Calu3 (cell line): ENCODE measurements around the gene GRIK4. TPM values are rescaled to one million over a fixed set of nuclear protein-coding genes. Genes with fewer than 3 reads are reported as not detected.

Source experiments
- BruUV-seq: library from RNA; stranded (reverse); fragments of 400-500 nt; replicated peaks from 2 replicates; lab custom pipeline; 2021; lab: Mats Ljungman, UMichigan
- CTCF ChIA-PET: fragments of 300-600 bp; sonication (Branson Sonifier 250); formaldehyde crosslinking; loops from one replicate; lab custom pipeline; 2022; ENCODE audit warnings: antibody characterized with exemption; lab: Charles Lee
- DNase-seq: peaks from one replicate; pipeline ENCODE4 v3.0.0; 2022
- H3K27ac Mint-ChIP-seq: one replicate; pipeline ENCODE4 v1.8.0; 2022; ENCODE audit warnings: mixed read lengths; ENCODE audit not compliant: unreplicated experiment
- H3K27me3 Mint-ChIP-seq: one replicate; pipeline ENCODE4 v1.8.0; 2022; ENCODE audit warnings: mixed read lengths; ENCODE audit not compliant: unreplicated experiment
- H3K36me3 Mint-ChIP-seq: one replicate; pipeline ENCODE4 v1.8.0; 2022; ENCODE audit warnings: mild to moderate bottlenecking, moderate library complexity, mixed read lengths; ENCODE audit not compliant: insufficient read depth, unreplicated experiment
- H3K4me1 Mint-ChIP-seq: one replicate; pipeline ENCODE4 v1.8.0; 2022; ENCODE audit warnings: mild to moderate bottlenecking, low read depth, mixed read lengths; ENCODE audit not compliant: unreplicated experiment
- H3K4me3 Mint-ChIP-seq: one replicate; pipeline ENCODE4 v1.8.0; 2022; ENCODE audit warnings: mild to moderate bottlenecking, low read depth, moderate library complexity, mixed read lengths; ENCODE audit not compliant: unreplicated experiment
- H3K9me3 Mint-ChIP-seq: one replicate; pipeline ENCODE4 v1.8.0; 2022; ENCODE audit warnings: low read depth, mixed read lengths; ENCODE audit not compliant: unreplicated experiment
- intact Hi-C: fragments of 100-400 bp; cut with micrococcal nuclease; formaldehyde crosslinking; loops from one replicate; pipeline ENCODE4 v1.10.0; 2022; ENCODE audit not compliant: unreplicated experiment
- total RNA-seq: library from RNA; stranded (reverse); gene quantifications from 2 replicates; pipeline ENCODE4 v1.2.3, GENCODE V29; 2022
- TF ChIP-seq, protein P1 (sequence below): fragments of 200-600 bp; IDR thresholded peaks from one replicate; pipeline ENCODE4 v1.8.0; 2022; ENCODE audit warnings: antibody characterized with exemption; ENCODE audit not compliant: unreplicated experiment

Gene GRIK4
- total RNA-seq, 1 experiment from 2014 or later, result not detected

DNA sequence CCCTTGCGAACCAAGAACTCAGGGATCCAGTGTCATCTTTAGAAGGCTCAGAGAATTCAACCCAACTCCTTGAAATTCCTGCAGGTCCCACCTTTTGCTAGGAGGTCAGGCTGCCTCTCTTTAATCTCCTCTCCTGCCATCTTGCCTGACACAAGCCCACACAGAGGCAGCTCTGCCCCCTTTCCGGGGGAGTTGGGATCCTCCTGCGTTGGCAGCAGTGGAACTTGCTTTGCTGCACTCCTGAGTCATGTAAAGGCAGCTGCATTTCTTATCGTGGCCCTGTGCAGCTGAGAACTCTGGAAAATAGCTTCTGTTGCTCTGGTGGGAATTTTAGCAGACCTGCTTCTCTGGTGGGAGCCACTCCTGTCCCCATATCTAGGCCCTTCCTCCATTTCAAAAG, 370.0 kb downstream of the GRIK4 start:
- intact Hi-C loops, result no loop called here
- no TSS peak for BruUV-seq
- H3K4me3 Mint-ChIP-seq, result no peak overlapping the region
- H3K4me1 Mint-ChIP-seq, result no peaks in the 10 kb centered on the region
- H3K27me3 Mint-ChIP-seq, result peaks cover 61% of the 10 kb centered on the region
- no peaks in the 10 kb centered on the region for H3K36me3 Mint-ChIP-seq
- TF ChIP-seq, protein P1, sequence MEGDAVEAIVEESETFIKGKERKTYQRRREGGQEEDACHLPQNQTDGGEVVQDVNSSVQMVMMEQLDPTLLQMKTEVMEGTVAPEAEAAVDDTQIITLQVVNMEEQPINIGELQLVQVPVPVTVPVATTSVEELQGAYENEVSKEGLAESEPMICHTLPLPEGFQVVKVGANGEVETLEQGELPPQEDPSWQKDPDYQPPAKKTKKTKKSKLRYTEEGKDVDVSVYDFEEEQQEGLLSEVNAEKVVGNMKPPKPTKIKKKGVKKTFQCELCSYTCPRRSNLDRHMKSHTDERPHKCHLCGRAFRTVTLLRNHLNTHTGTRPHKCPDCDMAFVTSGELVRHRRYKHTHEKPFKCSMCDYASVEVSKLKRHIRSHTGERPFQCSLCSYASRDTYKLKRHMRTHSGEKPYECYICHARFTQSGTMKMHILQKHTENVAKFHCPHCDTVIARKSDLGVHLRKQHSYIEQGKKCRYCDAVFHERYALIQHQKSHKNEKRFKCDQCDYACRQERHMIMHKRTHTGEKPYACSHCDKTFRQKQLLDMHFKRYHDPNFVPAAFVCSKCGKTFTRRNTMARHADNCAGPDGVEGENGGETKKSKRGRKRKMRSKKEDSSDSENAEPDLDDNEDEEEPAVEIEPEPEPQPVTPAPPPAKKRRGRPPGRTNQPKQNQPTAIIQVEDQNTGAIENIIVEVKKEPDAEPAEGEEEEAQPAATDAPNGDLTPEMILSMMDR, result no peak
- CTCF ChIA-PET, result no interaction called here
- H3K9me3 Mint-ChIP-seq, result no peaks in the 10 kb centered on the region
- no peak for DNase-seq
- no peak overlapping the region for H3K27ac Mint-ChIP-seq

DNA sequence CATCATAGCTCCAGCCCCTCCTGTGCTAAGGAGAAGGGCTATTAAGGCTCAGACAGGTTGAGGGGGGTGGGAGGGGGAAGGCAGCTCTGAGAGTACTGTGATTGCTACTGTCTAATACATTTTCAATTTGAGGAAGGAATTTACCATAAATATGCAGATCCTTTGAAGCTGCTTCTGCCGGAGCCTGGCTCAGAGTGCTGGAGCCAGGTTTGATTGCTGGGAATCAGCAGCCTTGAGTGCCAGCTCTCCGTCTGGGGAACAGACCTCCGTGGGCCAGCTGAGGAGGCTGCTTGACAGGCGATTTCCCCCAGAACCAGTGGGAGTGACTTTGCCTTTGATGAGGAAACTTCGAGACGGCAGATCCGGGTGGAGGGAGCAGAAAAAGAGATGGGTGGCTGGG, 370.6 kb downstream of the GRIK4 start:
- CTCF ChIA-PET, result no interaction called here
- intact Hi-C loops, result no loop called here
- peaks cover 62% of the 10 kb centered on the region for H3K27me3 Mint-ChIP-seq
- no peaks in the 10 kb centered on the region for H3K4me1 Mint-ChIP-seq
- TF ChIP-seq, protein P1, result no peak
- H3K9me3 Mint-ChIP-seq, result no peaks in the 10 kb centered on the region
- no peak overlapping the region for H3K4me3 Mint-ChIP-seq
- no peak for DNase-seq
- no TSS peak for BruUV-seq
- H3K36me3 Mint-ChIP-seq, result no peaks in the 10 kb centered on the region
- H3K27ac Mint-ChIP-seq, result no peak overlapping the region

DNA sequence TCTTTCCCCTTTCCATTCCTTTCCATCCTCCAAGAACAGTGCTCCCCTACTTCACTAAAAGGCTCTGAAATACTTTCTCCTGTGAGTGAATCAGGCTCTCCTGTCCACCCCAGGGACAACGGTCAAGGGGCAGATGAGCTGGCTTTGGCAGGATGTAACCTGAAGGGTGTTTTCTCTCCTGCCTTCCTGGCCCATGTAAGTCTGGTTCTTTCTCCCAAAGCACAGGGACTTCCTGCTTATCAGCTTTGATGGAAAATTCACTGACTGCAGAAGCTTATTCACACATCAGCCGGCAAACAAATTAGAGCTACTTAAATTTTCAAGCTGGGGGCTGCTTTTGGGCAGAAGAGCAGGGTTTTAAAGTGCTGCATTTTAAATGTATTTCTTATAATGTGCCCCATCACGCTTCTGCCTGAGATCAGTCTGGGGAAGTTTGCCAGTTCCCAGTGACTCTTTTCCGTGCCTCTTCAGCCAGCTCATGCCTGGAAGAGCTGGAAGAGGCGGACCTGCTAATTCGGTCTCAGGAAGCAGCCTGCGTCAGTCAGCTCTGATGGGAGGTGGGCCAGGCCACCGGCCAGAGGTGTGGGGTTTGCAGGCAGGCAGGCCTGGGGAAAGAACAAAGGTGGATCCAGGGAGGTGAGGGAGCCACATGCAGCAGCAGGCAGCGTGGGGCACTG, 372.0 kb downstream of the GRIK4 start:
- Mint-ChIP-seq H3K9me3 (no peaks in the 10 kb centered on the region), H3K27ac (no peak overlapping the region), H3K27me3 (peaks cover 68% of the 10 kb centered on the region), H3K36me3 (no peaks in the 10 kb centered on the region), H3K4me1 (no peaks in the 10 kb centered on the region), H3K4me3 (no peak overlapping the region)
- DNase-seq, result no peak
- CTCF ChIA-PET, result no interaction called here
- intact Hi-C loops, result no loop called here
- BruUV-seq, result no TSS peak
- TF ChIP-seq, protein P1, result no peak

DNA sequence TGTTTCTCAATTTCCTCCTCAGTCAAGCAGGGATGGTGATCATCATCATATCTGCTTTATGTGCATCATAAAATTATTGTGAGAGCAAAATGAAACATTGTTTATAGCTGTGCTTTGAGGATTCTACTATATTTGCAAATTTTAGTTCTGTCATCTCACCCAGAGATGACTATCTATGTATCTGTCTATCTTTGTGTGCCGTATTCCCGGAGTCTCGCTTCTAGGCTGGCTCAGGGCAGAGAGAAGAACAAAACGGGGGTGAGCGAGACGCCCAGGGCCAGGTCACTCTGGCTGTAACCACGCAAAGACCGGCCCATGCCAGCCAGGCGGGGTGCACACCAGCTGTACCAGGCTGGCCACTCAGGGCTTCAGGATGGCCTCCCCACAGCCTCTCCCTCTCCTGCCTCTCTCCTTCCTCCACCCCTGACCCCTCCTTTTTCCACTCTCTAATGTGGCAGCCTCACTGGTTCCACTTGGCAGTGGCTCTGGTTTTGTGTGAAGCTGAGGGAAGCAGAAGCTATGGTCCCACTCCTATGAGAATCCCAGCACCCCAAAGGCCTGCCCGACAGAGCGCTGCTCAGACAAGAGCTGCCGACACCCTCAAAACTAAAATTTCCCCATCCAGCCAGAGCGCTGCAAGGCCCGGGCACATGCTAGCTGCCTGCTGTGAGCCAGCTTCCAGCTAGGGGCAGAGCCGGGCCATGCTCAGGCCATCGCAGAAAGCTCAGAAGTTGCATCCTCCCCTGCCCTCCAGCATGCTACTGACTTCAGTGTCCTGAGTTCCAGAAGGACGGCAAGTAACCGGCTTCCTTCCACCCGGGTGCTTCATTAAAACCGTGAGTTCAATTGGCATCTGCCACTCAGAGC, 372.8 kb downstream of the GRIK4 start:
- no peaks in the 10 kb centered on the region for H3K4me1 Mint-ChIP-seq

More for the DNA sequence above, 372.8 kb downstream of the GRIK4 start:
- H3K36me3 Mint-ChIP-seq, result no peaks in the 10 kb centered on the region
- no peak for DNase-seq
- H3K27ac Mint-ChIP-seq, result no peak overlapping the region
- BruUV-seq, result no TSS peak
- intact Hi-C loops, result no loop called here
- no peak overlapping the region for H3K4me3 Mint-ChIP-seq
- CTCF ChIA-PET, result no interaction called here
- H3K9me3 Mint-ChIP-seq, result no peaks in the 10 kb centered on the region
- peaks cover 68% of the 10 kb centered on the region for H3K27me3 Mint-ChIP-seq
- TF ChIP-seq, protein P1, result no peak
